Measurements from ENCODE around the gene SV2B.

DNA sequence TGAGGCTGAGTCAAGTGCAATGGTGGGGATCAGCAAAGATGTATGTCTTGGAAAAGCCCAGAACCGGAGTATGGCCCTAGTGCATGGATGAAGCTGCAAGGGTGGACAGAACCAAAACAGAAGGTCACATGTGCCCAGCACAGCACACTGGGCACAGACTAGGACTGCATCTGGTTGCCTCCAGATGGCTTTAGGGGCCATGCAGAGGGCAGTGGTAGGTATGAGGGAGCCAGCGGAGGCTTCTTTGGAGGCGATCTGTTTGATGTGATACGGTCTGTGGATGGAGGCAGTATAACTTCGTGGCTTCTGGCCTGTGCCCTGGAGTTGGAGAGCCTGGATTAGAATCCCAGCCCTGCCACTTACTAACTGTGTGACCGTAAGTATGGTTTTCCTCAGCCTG is 29.4 kb downstream of the SV2B start:
- TF ChIP-seq CTCF (conservative IDR thresholded peaks at IDR 0.05; ENCODE audit: low read depth, low read length) = no peak
- no peak for TF ChIP-seq EZH2 (IDR thresholded peaks at IDR 0.05; ENCODE audit: low read length, unreplicated experiment)
- no peak for TF ChIP-seq EZH2phosphoT487 (IDR thresholded peaks at IDR 0.05; ENCODE audit: borderline replicate concordance, low read length)
